Measurements from ENCODE around the gene HTR7.

DNA sequence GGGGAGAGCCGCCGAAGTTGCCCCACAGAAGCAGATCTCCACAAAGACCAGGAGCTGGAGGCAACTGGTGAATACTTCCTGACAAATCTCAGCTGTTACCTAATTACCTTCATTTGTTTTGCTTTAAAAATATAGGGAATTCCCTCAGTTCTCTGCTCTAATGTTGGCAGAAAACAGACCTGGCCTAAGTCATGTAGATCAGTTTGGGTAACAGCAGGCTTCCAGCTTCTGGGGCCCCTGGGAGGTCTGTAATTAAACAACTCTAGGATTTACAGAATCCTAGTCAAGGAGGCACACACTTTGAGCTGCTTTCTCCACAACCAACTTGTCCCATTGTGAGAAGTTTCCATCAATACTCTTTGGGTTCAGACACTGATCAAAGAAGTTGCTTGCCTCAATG is 123.4 kb downstream of the HTR7 start:
- TF ChIP-seq, protein P1, sequence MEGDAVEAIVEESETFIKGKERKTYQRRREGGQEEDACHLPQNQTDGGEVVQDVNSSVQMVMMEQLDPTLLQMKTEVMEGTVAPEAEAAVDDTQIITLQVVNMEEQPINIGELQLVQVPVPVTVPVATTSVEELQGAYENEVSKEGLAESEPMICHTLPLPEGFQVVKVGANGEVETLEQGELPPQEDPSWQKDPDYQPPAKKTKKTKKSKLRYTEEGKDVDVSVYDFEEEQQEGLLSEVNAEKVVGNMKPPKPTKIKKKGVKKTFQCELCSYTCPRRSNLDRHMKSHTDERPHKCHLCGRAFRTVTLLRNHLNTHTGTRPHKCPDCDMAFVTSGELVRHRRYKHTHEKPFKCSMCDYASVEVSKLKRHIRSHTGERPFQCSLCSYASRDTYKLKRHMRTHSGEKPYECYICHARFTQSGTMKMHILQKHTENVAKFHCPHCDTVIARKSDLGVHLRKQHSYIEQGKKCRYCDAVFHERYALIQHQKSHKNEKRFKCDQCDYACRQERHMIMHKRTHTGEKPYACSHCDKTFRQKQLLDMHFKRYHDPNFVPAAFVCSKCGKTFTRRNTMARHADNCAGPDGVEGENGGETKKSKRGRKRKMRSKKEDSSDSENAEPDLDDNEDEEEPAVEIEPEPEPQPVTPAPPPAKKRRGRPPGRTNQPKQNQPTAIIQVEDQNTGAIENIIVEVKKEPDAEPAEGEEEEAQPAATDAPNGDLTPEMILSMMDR (IDR thresholded peaks at IDR 0.05), result no peak
- TF ChIP-seq RAD21 (conservative IDR thresholded peaks at IDR 0.05 in 1 of 2, IDR thresholded peaks at IDR 0.05 in 1 of 2) (no peak), POLR2A (IDR thresholded peaks at IDR 0.05; ENCODE audit: low read length) (no peak), KDM5A (IDR thresholded peaks at IDR 0.05) (no peak), KDM1A (IDR thresholded peaks at IDR 0.05; ENCODE audit: low read depth) (no peak)

Measured in A549 (cell line).